Ovary (tissue), 3 donors: Measurements from ENCODE around the gene PAK5.

Source experiments
- EP300 ChIP-seq: sonication (generic); formaldehyde crosslinking; IDR thresholded peaks from one replicate; pipeline ENCODE4 v1.6.1; 2017; ENCODE audit warnings: antibody characterized with exemption
- POLR2A ChIP-seq: fragments of 450-650 bp; IDR thresholded peaks from one replicate; pipeline ENCODE4 v1.6.1; 2017; ENCODE audit warnings: antibody characterized with exemption, mild to moderate bottlenecking, moderate library complexity
- TF ChIP-seq, protein P1 (sequence below), 3 donors: fragments of 450-650 bp in 2 of 3; fragments of 200-600 bp in 1 of 3; IDR thresholded peaks; one replicate each; pipeline versions ENCODE4 v1.5.1 to v1.8.0; 2016 to 2022; ENCODE audit warnings: antibody characterized with exemption in 3 of 3, mild to moderate bottlenecking in 1 of 3
- donor health status: DM: no; HTN: no; CAD: no.

DNA sequence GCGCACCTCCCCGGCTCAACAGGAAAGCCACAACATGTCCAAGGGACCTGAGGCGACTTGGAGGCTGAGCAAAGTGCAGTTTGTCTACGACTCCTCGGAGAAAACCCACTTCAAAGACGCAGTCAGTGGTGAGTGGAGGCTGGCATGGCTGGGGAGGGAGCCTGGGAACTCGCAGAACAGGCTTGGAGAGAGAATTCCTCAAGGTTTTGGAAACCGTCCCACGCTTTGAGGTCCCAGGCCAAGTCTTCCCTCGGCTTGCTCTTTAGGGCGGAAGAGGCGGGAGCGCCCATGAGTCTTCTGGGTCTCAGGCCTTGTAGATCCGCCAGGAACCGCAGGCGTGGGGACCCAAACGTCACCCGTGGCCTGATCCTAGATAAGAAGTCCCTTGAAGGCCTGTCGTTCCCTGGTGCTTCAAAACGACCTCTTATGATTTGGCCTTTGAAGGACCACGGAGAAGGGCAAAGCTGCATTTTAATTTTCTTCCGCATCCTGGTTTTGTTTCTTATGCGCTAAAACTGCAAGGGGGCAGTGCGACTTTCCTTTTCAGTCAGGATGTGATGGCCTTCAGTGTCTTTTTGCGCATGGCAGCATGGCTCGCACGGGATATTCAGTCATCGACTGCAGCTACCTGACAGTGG, 322.5 kb downstream of the PAK5 start:
- TF ChIP-seq, protein P1, sequence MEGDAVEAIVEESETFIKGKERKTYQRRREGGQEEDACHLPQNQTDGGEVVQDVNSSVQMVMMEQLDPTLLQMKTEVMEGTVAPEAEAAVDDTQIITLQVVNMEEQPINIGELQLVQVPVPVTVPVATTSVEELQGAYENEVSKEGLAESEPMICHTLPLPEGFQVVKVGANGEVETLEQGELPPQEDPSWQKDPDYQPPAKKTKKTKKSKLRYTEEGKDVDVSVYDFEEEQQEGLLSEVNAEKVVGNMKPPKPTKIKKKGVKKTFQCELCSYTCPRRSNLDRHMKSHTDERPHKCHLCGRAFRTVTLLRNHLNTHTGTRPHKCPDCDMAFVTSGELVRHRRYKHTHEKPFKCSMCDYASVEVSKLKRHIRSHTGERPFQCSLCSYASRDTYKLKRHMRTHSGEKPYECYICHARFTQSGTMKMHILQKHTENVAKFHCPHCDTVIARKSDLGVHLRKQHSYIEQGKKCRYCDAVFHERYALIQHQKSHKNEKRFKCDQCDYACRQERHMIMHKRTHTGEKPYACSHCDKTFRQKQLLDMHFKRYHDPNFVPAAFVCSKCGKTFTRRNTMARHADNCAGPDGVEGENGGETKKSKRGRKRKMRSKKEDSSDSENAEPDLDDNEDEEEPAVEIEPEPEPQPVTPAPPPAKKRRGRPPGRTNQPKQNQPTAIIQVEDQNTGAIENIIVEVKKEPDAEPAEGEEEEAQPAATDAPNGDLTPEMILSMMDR (IDR thresholded peaks at IDR 0.05): no peak
- TF ChIP-seq POLR2A (no peak), EP300 (no peak)
